Left ventricle myocardium inferior (tissue), 1 donor: ENCODE measurements around the gene EYA2. TPM values are rescaled to one million over a fixed set of nuclear protein-coding genes. Genes with fewer than 3 reads are reported as not detected.

Source experiments
- DNase-seq: peaks from one replicate; pipeline ENCODE4 v3.0.0-alpha.2; 2020
- H3K27ac ChIP-seq: fragments of 200-600 bp; replicated peaks from 2 replicates; pipeline ENCODE4 v1.8.0; 2021
- H3K27me3 ChIP-seq: fragments of 200-600 bp; 2 replicates; pipeline ENCODE4 v1.8.0; 2021; ENCODE audit warnings: low read depth
- H3K36me3 ChIP-seq: fragments of 200-600 bp; 2 replicates; pipeline ENCODE4 v1.8.0; 2021
- H3K4me1 ChIP-seq: fragments of 200-600 bp; 2 replicates; pipeline ENCODE4 v1.8.0; 2021
- H3K4me3 ChIP-seq: fragments of 200-600 bp; 2 replicates; pipeline ENCODE4 v1.8.0; 2021; ENCODE audit warnings: mild to moderate bottlenecking, moderate library complexity
- H3K9me3 ChIP-seq: fragments of 200-600 bp; replicated peaks from 2 replicates; pipeline ENCODE4 v1.8.0; 2021
- CTCF ChIP-seq: fragments of 200-600 bp; IDR thresholded peaks from 2 replicates; pipeline ENCODE4 v1.8.0; 2021; ENCODE audit warnings: antibody characterized with exemption, mild to moderate bottlenecking, borderline replicate concordance
- intact Hi-C: fragments of 100-400 bp; cut with micrococcal nuclease; formaldehyde crosslinking; loops from one replicate; pipeline ENCODE4 v1.11.0; 2022
- total RNA-seq: library from RNA; stranded (reverse); fragmentation: NEBNext Ultra II Directional; extraction: Animal tissue kit (Norgen Biotek cat#: 25700); gene quantifications from one replicate; pipeline ENCODE4 v1.2.1, GENCODE V29; 2021
- donor health status: DM: no; HTN: yes; CAD: no; lungs with severe emphysema.

The EYA2 gene
- total RNA-seq, 1 donor from 2014 or later, result 0.63 TPM

DNA sequence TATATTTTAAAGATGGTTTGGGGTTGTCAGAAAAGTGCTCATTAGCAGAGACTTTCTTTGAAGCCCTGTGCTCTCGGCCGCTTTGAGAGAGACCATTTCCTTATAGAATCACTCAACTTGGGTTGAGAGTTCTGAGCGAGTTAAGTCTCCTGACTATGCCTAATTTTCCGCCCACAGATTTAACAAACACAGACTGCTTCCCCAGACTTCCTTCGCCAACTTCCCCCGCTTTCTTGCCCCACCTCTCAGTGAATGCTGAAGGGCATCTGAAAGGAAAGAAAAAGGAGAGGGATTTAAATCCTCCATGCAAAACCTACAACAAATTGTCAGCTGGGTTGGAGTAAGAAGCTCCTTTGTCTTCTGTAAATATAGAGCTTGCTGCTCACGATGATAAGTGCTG, 224.0 kb downstream of the EYA2 start:
- Histone ChIP-seq H3K9me3 (no peaks in the 10 kb centered on the region), H3K27ac (peak overlapping the region; percentile 55), H3K27me3 (peaks cover 5% of the 10 kb centered on the region), H3K4me3 (no peak overlapping the region), H3K4me1 (peaks cover 18% of the 10 kb centered on the region), H3K36me3 (no peaks in the 10 kb centered on the region)
- DNase-seq, result no peak
- TF ChIP-seq CTCF, result no peak
- intact Hi-C loops, result no loop called here

DNA sequence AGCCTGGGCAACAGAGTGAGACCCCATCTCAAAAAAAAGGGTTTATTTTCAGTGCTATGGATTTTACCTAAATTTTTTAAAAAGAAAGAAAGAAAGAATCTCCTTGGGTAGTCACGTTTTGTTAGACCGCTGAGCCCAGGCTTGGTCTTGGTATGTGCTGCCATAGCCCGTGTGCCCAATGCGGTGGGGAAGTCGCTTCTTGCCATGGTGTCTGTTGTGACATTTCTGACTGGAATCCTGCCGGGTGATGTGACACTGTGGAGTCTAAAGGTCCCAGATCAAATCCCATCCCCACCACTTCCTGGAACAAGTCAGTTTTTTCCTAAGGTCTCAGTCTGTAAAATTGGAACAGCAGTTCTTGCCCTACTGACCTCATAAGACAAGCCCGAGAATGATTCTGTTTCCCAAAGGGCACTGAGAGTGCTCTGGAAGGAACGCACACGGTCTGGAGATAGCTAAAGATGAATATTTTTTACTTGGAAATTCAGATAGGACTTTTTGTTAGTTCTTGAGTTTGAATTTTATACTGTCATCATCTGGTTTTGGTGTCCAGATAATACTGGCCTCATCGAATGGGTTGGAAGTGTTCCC, 225.8 kb downstream of the EYA2 start:
- no peak overlapping the region for H3K4me3 ChIP-seq
- H3K27ac ChIP-seq, result no peak overlapping the region
- intact Hi-C loops, result no loop called here
- H3K36me3 ChIP-seq, result no peaks in the 10 kb centered on the region
- TF ChIP-seq CTCF, result no peak
- DNase-seq, result no peak
- no peaks in the 10 kb centered on the region for H3K9me3 ChIP-seq
- peaks cover 32% of the 10 kb centered on the region for H3K4me1 ChIP-seq
- H3K27me3 ChIP-seq, result no peaks in the 10 kb centered on the region

GRCh38 chr20:47122560-47122959, 227.9 kb downstream of the EYA2 start:
- Histone ChIP-seq H3K27ac (no peak overlapping the region), H3K27me3 (no peaks in the 10 kb centered on the region), H3K9me3 (no peaks in the 10 kb centered on the region), H3K4me1 (peaks cover 39% of the 10 kb centered on the region), H3K4me3 (no peak overlapping the region), H3K36me3 (no peaks in the 10 kb centered on the region)
- intact Hi-C loops, result no loop called here
- TF ChIP-seq CTCF, result no peak
- no peak for DNase-seq

GRCh38 chr20:47124181-47124717, 229.6 kb downstream of the EYA2 start:
- no peaks in the 10 kb centered on the region for H3K9me3 ChIP-seq
- TF ChIP-seq CTCF, result no peak
- intact Hi-C loops, result no loop called here
- DNase-seq, result no peak
- H3K27me3 ChIP-seq, result no peaks in the 10 kb centered on the region
- peaks cover 30% of the 10 kb centered on the region for H3K4me1 ChIP-seq
- peak overlapping the region; percentile 79 for H3K27ac ChIP-seq
- H3K36me3 ChIP-seq, result no peaks in the 10 kb centered on the region
- no peak overlapping the region for H3K4me3 ChIP-seq

GRCh38 chr20:47125508-47125757, 230.8 kb downstream of the EYA2 start:
- peak; percentile 25 for TF ChIP-seq CTCF
- peak overlapping the region; percentile 79 for H3K27ac ChIP-seq

More at GRCh38 chr20:47125508-47125757, 230.8 kb downstream of the EYA2 start:
- no peaks in the 10 kb centered on the region for H3K9me3 ChIP-seq
- H3K4me1 ChIP-seq, result peaks cover 30% of the 10 kb centered on the region
- intact Hi-C loops, result no loop called here
- DNase-seq, result no peak
- H3K36me3 ChIP-seq, result no peaks in the 10 kb centered on the region
- no peaks in the 10 kb centered on the region for H3K27me3 ChIP-seq
- H3K4me3 ChIP-seq, result no peak overlapping the region
